ENCODE measurements around the gene LASP1.
A peak's percentile ranks its signal among the peaks of the same experiment; 100 is the strongest.
"Not testable (repeated sequence)": the region's sequence is repeated elsewhere in the genome, so short reads cannot be mapped to it uniquely, and the experiment has no call there.

Gene LASP1

GRCh38 chr17:38911081-38911730, 41.3 kb downstream of the LASP1 start:
- DNase-seq, result peak; percentile 23

GRCh38 chr17:38911731-38912081, 41.8 kb downstream of the LASP1 start:
- not testable (repeated sequence) for DNase-seq

- DNase-seq, result peak; percentile 17
Observed at GRCh38 chr17:38912221-38912813, 42.5 kb downstream of the LASP1 start.

GRCh38 chr17:38914741-38915638, 45.1 kb downstream of the LASP1 start:
- no peak for DNase-seq

- no peak for DNase-seq
Observed at GRCh38 chr17:38915639-38915995, 45.8 kb downstream of the LASP1 start.

- no peak for DNase-seq
Observed at GRCh38 chr17:38916771-38917170, 46.9 kb downstream of the LASP1 start.

GRCh38 chr17:38917259-38917658, 47.4 kb downstream of the LASP1 start:
- DNase-seq, result no peak

- no peak for DNase-seq
Observed at GRCh38 chr17:38918129-38918913, 48.5 kb downstream of the LASP1 start.

GRCh38 chr17:38918916-38919315, 49.1 kb downstream of the LASP1 start:
- DNase-seq, result no peak

- no peak for DNase-seq
Observed at GRCh38 chr17:38919316-38920078, 49.6 kb downstream of the LASP1 start.

- no peak for DNase-seq
Observed at GRCh38 chr17:38920374-38921291, 50.8 kb downstream of the LASP1 start.

- DNase-seq, result no peak
Observed at GRCh38 chr17:38921756-38922411, 52.0 kb downstream of the LASP1 start.

GRCh38 chr17:38922538-38923297, 52.9 kb downstream of the LASP1 start:
- no peak for DNase-seq

GRCh38 chr17:38925263-38925995, 55.6 kb downstream of the LASP1 start, which contains the start of gene LASP1NB:
LASP1NB (plus strand) TSS chr17:38925614.
- no peak for DNase-seq

GRCh38 chr17:38926293-38927070, 56.6 kb downstream of the LASP1 start:
- no peak for DNase-seq

GRCh38 chr17:38930782-38931181, 60.9 kb downstream of the LASP1 start:
- not testable (repeated sequence) for DNase-seq

- DNase-seq, result not testable (repeated sequence)
Observed at GRCh38 chr17:38933962-38934361, 64.1 kb downstream of the LASP1 start.

GRCh38 chr17:38939987-38940386, 70.1 kb downstream of the LASP1 start:
- no peak for DNase-seq

All from activated CD4-positive, CD25-positive, alpha-beta regulatory T cell treated with anti-CD3 and anti-CD28 coated beads, Interleukin-2, amount 50 U/mL, for 72 hours (primary cell).